SKM-1 (cell line): ENCODE measurements around the gene AURKA.
A peak's percentile ranks its signal among the peaks of the same experiment; 100 is the strongest.

Source experiments
- DNase-seq: peaks from one replicate; lab custom pipeline; 2025; ENCODE audit not compliant: unreplicated experiment; lab: John Stamatoyannopoulos, UW

AURKA gene

DNA sequence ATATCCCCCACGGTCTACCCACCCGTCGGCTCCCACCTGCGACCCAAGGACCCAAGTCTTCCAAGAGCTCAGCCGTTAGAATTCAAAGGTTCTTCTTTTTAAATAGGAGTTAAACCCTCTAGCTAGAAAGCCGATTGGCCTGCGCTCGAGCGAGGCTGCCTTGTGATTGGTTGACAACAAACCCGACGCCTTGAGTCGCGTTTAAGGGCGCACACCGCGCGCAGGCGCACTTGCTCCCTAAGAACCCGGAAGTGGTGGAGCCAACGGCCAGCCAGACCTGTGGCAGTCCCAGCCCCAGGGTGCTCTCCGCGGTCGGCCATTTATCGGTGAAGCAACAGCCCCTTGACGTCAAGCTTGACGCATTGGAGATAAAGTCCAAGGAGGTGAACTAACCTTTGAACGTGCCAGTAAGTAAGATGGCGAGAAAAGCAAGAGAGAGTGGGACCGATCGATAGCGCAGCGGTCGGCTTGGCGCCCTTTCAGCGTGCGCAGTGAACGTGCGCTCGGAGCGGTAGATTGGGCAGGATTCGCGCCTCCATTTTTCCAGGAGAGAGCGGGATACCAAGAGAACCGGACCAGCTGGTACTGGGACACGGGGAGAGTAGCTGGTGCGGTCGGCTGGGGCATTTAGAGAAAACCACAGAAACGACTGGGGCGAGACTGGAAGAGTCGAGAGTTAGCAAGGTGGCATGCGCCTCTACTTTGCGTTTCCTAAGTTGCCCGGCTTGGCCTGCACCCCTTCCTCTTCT is at the start of gene AURKA, which contains the start of gene CSTF1:
Gene AURKA, minus strand, starts transcription at position 84 of the 749 bp plus-strand sequence. CDS start 4,018 bp downstream, outside the sequence.
Gene CSTF1, plus strand, starts transcription at position 514 of the 749 bp plus-strand sequence. CDS start 2,908 bp downstream, outside the sequence.
- DNase-seq, result peak; percentile 96

DNA sequence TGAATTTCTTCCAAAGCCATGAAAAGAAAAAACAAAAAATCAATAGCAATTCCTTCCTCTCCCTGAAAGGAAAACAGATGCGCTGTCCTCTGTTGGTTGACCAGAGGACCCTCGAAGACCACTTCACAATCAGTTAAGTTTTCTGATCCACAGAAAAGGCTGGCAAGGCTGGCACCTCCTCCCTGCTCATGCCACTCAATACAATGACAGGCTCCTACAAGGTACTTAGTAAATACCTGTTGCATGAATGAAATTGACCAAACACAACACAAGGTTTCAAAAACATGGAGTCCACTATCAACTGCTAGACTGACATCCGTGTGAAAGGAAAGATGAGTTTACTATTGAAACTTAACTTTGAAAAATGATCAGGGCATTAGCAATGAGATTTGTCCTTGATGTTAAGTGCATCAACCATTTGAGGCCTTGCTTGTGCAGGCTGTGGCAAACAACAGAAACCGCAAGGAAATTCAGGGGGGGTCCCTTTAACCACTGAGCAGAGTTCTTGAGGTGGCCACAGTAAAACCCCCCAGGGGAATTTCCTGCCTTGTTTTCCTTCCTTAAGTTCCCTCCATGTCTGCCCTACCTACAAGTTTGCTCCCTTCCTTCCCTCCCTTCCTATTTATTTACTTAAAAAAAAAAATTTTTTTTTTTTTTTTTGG is 48.5 kb upstream of the AURKA start:
- no peak for DNase-seq

DNA sequence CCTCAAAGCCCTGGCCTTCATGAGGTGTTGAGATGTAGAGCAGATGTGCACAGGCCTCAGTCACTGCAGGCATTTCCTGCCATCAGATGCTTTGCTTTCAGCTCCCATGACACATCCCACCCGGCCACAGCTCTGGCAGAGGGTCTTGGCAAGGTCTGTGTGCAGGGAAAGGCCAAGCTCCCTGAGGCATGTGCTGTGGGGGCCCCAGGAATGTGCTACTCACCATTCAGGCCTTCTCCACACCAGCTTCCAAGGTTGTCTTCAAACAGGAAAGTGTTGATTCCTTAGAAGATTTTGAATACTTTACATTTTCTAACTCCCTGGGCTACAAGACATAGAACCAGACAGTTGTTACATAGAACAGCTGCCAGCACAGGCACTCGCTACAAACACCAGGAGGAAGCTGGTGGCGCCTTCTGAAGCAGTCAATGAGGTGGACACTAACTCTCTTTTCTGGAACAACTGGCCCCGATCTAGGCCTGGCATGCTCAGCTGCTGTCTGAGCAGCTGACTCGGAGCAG is 47.8 kb upstream of the AURKA start:
- no peak for DNase-seq

DNA sequence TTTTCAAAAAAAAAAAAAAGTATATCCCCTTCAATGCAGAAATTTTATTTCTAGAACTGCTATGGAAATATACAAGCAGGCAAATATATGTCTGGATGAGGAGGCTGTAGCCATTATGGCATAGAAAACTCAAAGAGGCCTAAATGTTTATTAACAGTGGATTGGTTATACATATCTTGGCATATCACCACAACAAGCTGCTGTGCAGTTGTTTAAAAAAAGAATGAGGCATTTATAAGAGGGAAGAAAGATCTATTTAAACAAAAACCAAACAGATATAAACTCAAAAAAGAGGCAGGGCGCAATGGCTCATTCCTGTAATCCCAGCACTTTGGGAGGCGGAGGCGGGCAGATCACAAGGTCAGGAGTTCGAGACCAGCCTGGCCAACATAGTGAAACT is 46.3 kb upstream of the AURKA start:
- no peak for DNase-seq

DNA sequence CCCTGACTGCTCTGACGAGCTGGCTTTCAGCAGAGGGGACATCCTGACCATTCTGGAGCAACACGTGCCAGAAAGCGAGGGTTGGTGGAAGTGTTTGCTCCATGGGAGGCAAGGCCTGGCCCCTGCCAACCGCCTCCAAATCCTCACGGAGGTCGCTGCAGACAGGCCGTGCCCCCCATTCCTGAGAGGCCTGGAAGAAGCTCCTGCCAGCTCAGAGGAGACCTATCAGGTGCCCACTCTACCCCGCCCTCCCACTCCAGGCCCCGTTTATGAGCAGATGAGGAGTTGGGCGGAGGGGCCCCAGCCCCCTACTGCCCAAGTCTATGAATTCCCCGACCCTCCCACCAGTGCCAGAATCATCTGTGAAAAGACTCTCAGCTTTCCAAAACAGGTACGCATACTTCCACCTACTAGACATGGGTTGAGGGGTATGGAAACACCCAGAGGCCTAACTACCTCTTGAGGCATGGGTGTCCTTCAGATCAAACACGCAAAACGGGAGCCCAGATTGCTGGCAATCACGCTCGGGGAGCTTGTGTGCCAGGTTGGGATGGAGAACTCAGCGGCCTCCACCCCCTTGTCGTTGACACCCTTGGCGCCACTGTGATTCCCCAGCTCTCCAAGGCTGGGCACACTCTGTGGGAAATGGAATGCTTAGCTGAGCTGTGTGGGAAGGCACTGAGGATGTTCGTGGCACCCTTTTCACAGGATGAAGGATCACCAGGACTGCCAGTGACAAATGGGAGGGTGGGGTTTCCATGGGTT is 45.4 kb upstream of the AURKA start:
- DNase-seq, result no peak

DNA sequence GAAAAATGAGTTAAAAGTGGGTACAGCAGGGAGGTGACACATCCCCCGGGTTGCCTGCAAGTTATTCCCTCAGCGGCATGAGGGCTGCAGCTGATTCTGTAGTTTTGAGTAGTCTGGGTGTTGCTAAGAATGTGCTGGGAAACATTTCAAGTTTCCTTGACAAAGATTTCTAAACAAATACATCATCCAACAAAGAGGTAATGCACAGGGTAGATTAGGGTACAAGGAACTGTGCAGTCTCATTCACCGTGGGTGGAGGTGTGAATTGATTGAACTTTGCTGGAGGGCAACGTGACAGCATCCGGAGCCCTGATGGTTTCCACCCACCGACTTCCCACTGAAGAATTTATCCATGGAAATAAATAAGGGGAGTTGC is 41.9 kb upstream of the AURKA start:
- DNase-seq, result no peak

DNA sequence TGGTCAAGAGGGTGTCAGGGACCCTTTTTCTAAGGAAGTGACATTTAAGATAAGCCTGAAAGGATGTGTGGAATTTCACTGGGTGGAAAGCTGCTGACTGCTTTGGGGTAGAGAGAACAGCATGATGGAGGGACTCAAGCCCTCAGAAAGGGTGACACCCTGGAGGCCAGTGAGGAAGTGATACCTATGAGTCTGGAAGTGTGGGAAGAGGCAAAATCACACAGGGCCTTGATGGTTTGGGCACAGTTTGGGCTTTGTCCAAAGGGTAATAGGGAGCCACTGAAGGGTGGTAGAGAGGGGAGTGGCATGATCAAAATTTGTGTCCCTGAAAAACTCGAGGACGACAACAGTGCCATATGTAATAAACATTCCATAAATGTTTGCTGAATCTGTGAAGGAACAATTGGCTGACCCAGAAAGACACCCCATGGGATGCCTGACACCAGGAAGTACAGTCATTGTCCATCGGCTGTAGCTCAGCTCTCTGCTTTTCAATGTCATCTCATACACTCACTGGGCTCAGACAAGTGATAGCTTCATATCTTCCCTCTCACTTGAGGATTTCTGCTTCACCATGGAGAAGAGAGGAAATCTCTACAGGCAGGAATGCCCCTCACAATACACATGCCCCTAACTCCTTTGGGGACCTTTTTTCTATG is 41.3 kb upstream of the AURKA start:
- DNase-seq, result no peak

DNA sequence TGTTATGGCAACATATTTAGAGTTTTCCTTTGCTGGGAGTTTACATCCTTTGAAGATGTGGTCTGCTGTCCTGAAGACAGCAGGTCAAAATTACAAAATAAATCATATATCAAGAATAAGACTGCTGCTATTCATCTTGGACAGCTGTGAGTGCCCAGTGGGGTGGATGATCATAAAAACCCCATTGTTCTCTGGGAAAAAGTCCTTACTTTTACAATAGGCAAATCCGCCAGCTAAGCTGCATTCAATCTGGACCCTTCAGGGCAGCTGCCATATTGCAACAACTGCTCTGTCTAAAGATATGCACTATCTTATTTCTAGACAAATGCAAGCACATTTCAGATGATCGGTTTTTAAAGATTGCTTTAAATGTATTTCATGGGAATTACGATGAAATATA is 39.5 kb upstream of the AURKA start:
- no peak for DNase-seq

DNA sequence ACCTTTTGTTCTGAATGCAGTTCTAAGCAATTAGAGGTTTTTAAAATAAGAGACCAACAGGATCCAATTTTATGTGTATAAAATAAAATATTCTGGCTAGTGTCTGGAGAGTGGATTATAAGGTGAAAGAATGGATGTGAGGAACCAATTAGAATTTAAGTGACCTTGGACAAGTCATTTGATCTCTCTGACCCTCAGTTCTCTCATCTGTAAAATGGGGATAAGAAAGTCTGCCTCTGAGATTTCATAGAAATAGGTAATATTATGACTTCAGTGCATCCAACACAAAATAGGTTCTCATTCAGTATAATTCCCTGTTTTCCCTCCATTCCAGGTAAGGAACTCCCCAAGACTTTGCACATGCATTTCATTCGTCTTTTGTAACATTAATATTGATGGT is 38.9 kb upstream of the AURKA start:
- no peak for DNase-seq

DNA sequence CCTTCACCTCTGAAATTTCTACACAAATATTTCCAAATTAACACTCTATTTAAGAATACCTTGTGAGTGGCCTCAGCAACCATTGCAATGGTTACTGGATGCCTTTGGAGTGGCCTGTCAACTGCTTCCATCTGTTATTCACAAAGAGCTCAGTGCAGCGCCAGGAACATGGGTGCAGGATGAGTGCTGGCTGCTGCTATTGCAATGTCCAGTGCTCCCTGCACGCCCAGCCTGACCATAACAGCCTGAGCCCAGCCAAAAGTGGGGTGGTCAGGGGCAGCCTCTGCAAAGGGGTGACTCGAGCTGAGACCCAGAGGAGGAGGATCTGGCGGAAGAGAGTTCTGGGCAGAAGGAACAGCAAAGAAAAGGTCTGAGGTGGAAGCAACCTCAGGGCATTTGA is 38.4 kb upstream of the AURKA start:
- no peak for DNase-seq

DNA sequence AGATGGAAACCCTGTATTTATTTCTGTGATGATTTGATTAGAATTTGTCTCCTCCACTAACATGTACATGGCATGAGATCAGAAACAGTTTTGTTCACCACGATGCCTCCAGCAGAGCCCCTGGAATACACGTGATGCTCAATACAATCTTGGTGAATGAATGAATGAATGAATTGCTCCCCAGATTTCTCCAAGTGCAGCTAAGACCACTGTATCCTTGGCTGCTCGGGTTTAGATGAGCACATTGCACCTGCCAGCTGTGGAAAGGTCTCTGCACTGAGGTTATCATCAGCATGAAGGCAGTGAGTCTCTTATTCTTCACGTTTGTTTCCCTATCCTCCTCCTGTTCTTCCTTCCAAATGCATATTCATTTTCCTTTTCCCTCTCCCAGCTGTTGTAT is 37.9 kb upstream of the AURKA start:
- DNase-seq, result no peak

DNA sequence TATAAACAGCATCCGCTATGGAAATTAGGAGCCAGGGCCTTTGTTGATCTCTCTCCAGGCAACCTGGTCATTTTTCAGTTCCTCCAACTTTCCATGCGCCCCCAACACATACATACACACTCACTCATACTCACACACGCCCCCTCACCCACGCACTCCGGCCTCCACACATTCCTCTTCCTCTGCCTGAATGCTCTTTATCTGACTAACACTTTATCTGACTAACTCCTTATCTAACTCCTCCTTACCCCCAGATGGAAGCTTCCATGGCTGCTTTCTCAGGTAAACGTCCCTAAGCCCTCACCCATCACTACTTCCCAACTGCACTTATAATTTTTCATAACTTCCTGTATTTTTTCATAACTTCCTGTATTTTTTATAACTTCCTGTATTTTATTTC is 37.5 kb upstream of the AURKA start:
- DNase-seq, result peak; percentile 19

DNA sequence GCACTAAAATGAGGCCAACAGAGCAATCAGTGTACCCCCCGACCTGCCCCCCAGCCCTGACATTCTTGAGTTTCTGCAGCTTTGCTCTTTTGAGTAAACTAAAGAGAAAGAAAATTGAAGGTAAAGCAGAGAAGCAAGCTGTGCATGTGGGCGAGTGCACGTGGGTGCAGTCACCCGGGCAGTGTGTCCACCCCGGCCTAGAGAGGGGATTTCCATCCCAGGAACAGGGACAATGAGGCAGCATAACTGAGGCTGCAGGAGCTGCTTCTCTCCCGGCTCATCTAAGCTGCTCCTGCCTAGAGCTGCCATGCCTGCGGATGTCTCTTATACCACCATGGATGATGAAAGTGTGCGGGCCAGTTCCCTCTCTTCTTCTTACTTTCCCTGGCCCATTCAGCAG is 36.9 kb upstream of the AURKA start:
- no peak for DNase-seq

DNA sequence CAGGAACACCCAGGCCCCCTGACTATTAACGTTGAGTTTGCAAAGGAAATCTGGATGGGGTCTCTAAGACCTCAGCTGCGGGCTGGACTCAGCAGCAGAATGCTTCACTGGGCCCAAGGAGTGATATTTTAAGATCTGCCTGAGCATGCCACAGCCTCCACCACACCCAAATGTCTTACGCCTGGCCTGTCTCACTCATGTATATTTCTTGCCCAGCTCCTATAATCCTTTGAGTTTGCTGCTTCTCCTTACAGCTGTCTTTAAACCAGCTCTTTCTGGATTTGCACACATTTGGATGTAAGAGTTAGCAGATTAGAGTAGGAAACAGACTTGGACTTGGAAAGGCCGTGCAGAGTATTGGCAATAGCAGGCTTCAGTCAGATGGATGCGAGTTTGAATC is 36.4 kb upstream of the AURKA start:
- DNase-seq, result no peak

DNA sequence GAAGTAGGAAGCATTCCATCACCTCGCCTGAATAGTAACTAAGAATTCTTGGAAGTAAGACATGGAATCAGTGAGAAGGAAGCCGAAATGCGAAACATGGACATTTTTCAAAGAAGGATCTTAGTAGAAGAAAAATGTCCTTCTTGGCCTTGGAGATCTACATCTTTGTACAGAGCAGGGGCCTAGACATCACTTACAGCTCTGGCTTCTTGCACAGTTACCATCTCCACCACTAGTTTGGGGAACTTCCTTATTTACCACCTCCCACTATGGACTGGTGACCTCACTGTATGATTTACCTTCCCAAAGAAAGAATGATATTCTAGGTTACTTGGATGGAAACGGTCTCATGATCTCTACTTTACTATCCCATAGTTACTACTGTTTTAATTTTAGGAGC is 35.8 kb upstream of the AURKA start:
- DNase-seq, result peak; percentile 74

DNA sequence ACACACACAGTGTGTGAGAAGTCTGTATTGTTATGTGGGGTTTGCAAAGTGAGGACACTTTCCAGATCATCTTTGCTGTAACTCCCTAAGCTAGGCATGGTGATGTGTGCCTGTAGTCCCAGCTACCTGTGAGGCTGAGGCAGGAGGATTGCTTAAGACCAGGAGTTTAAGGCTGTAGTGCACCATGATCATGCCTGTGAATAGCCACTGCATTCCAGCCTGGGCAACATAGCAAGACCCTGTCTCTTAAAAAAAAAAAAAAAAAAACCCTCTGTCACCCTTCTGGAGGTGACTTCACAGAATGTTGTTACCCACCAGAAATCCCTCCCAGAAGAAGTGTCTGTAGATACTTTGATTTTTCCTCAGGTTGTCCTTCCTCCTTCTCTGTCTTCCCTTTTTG is 34.9 kb upstream of the AURKA start:
- no peak for DNase-seq

DNA sequence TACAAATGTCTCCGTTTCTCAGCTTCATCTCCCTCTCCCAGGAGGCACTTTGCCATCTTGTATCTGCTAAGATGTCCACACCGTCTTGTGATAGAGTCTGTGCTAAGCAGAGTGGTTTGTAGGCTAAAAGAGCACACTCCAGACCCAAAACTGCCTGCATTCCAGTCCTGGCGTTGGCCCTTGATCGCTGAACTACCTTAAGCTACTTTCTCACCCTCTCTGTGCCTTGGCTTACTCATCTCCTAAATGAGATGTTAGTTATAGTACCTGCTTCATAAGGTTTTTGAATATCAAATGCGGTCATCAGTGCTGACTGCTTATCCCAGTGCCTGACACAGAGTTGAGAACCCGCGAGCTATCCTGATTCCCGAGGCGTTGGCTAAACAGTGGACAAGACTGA is 34.0 kb upstream of the AURKA start:
- no peak for DNase-seq

DNA sequence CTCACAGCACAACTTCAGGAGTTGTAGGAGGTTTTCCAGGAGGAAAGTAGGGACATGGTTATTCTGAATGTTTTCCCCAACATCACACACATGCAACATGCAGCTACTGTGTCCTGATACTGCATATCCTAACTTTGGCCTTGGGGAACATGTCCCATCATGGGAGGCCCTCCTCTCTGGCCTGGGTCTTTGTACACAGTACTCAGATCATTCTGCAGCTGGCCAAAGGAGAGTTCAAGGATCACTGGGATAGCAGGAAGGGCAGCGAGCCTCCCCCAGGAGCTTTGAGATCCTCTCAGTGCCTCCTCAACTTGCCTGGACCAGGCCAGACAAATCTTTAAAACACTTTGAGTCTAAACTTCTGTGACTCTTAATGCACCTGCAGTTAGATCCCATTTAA is 32.9 kb upstream of the AURKA start:
- DNase-seq, result no peak

DNA sequence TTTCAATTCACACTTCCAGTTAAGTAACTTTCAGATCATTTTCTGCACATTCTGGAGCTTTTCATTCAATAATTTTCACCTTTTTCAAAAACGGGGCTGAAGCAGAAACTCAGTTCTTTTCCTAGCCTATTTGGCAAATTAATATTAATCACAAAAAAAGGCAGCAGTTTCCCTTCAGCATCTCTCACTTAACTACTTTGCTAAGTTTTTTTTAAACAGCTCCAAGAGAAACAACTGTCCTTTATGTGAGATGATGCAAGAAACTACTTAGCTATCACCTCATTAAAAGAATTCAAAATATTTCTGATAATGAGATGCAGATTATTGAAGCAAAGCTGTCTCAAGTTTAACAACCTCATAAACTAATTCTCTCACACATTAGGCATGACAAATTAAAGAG is 31.9 kb upstream of the AURKA start:
- DNase-seq, result no peak

DNA sequence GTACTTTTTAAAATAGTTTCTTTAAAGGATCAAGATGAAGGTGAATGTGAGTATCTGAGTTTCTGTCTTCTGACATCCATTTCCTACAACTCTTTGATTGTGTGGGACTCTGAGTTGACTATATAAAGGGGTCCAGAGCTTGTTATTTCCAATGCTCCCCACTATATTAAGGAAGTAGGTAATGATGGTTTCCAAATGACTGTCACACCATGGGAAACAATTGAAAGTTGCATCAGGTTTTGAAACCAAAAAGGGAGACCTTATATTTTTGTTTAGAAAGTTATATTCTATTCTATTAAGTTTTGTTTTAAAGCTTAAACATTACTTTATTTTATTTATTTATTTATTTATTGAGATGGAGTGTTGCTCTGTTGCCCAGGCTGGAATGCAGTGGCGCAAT is 31.2 kb upstream of the AURKA start:
- no peak for DNase-seq

DNA sequence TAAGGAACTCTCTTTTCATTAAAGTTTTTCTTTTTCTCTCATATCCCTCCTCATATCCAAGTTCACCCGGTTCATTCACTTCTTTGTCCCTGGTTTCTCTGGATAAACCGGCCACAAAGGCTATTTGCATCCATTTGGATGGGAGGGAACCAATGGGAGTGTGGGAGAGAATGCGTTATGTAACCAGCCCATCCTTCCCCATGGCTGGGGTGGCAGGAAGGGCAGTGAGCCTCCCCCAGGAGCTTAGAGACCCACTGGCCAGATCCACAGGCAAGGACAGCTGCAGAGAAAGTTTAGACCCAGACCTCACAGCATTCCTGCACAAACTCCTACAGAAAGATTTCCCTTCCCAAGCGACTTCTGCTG is 30.8 kb upstream of the AURKA start:
- DNase-seq, result no peak
